Smooth muscle cell (in vitro differentiated cells): ENCODE results near the gene PPM1M. TPM values are rescaled to one million over a fixed set of nuclear protein-coding genes. Genes with fewer than 3 reads are reported as not detected.

Experiments used
- DNase-seq: peaks from one replicate; lab custom pipeline; 2025; ENCODE audit not compliant: unreplicated experiment; lab: John Stamatoyannopoulos, UW
- H2AFZ ChIP-seq: fragments of 200-600 bp; sonication (generic); 2 replicates; pipeline ENCODE4 v1.6.0; 2016; ENCODE audit warnings: antibody characterized with exemption, low read depth, mild to moderate bottlenecking
- H3F3A ChIP-seq: fragments of 200-600 bp; sonication (generic); 2 replicates; pipeline ENCODE4 v1.6.0; 2017; ENCODE audit warnings: antibody characterized with exemption, low read depth
- H3K27ac ChIP-seq: fragments of 200-600 bp; sonication (generic); 2 replicates; pipeline ENCODE4 v1.5.1; 2016; ENCODE audit warnings: low read depth, mild to moderate bottlenecking
- H3K27me3 ChIP-seq: fragments of 200-600 bp; sonication (generic); 2 replicates; pipeline ENCODE4 v1.6.1; 2016; ENCODE audit warnings: low read depth, mild to moderate bottlenecking
- H3K36me3 ChIP-seq: fragments of 200-600 bp; sonication (generic); 2 replicates; pipeline ENCODE4 v1.5.1; 2016; ENCODE audit warnings: low read depth
- H3K4me1 ChIP-seq: fragments of 200-600 bp; sonication (generic); 2 replicates; pipeline ENCODE4 v1.5.1; 2016; ENCODE audit warnings: low read depth
- H3K4me2 ChIP-seq: fragments of 200-600 bp; sonication (generic); 2 replicates; pipeline ENCODE4 v1.6.0; 2016; ENCODE audit warnings: mild to moderate bottlenecking
- H3K4me3 ChIP-seq: fragments of 200-600 bp; sonication (generic); 2 replicates; pipeline ENCODE4 v1.5.1; 2016; ENCODE audit warnings: mild to moderate bottlenecking
- H3K79me2 ChIP-seq: fragments of 200-600 bp; sonication (generic); 2 replicates; pipeline ENCODE4 v1.6.0; 2016; ENCODE audit warnings: low read depth, mild to moderate bottlenecking
- H3K9ac ChIP-seq: fragments of 200-600 bp; sonication (generic); 2 replicates; pipeline ENCODE4 v1.6.0; 2016; ENCODE audit warnings: low read depth
- H3K9me3 ChIP-seq: fragments of 200-600 bp; sonication (generic); replicated peaks from 2 replicates; pipeline ENCODE4 v1.5.1; 2016; ENCODE audit warnings: low read depth
- H4K20me1 ChIP-seq: fragments of 200-600 bp; sonication (generic); 2 replicates; pipeline ENCODE4 v1.6.0; 2016; ENCODE audit warnings: low read depth
- CTCF ChIP-seq: fragments of 200-600 bp; sonication (generic); IDR thresholded peaks from 2 replicates; pipeline ENCODE4 v1.5.1; 2017; ENCODE audit warnings: borderline replicate concordance, mild to moderate bottlenecking, antibody characterized with exemption; ENCODE audit not compliant: insufficient read depth, poor library complexity, severe bottlenecking
- WGBS: methylation state at CpG from one replicate; pipeline ENCODE4 v1.1.7; 2016; ENCODE audit warnings: low lambda C conversion rate; 5-methylcytosine and 5-hydroxymethylcytosine counted together
- polyA plus RNA-seq: library from polyadenylated mRNA; unstranded; fragments of >200 nt; fragmentation: Nextera tagmentation; extraction: Ambion mirVana; gene quantifications from 2 replicates; pipeline ENCODE4 v1.2.1, GENCODE V29; 2016
- total RNA-seq: library from RNA; depleted of rRNA; stranded (reverse); fragments of >200 nt; gene quantifications from 2 replicates; pipeline ENCODE4 v1.2.3, GENCODE V29; 2014

Gene PPM1M
- total and polyA plus RNA-seq, 2 experiments from 2014 or later = 7.0 to 11.0 TPM

DNA sequence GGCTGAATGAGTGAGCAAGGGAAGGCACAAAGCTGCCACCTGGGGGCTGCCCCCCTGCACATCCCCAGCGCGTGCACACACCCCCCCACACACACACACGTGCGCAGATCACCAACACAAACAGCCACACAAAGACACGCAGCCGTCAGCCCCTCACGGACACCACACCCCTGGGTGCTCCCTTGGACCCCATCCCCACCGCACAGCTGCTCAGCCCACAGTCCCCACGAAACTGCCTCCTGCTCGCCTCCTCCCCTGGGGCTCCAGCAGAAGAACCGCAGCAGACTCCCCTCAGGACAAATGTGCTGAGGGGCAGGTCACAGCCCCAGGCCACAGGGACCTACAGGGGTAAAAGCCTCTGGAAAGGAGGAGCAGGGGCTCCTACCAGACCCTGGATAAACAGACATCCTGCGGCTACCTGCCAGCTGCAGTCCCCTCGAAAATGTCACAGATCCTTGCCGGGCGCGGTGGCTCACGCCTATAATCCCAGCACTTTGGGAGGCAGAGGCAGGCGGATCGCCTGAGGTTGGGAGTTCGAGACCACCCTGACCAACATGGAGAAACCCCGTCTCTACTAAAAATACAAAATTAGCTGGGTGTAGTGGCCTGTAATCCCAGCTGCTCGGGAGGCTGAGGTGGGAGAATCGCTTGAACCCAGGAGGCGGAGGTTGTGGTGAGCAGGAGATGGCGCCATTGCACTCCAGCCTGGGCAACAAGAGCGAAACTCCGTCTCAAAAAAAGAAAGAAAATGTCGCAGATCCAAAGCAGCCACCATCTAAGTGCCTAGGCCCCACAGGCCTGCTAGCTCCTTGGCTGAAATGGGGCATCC is 13.1 kb upstream of the PPM1M start:
- Histone ChIP-seq H3K9ac (no peak overlapping the region), H3K36me3 (no peaks in the 10 kb centered on the region), H3K79me2 (peaks cover 40% of the 10 kb centered on the region), H3F3A (no peaks in the 10 kb centered on the region), H4K20me1 (peaks cover 66% of the 10 kb centered on the region), H3K4me2 (no peak overlapping the region), H3K27ac (no peak overlapping the region), H3K4me3 (no peak overlapping the region), H3K27me3 (no peaks in the 10 kb centered on the region), H3K9me3 (no peaks in the 10 kb centered on the region), H2AFZ (no peak overlapping the region), H3K4me1 (no peaks in the 10 kb centered on the region)
- peak; percentile 11 for TF ChIP-seq CTCF
- no peak for DNase-seq
- 95% methylated on average over 28 of the region's 28 CpGs for WGBS

- Histone ChIP-seq H3K36me3 (no peaks in the 10 kb centered on the region), H3K9me3 (no peaks in the 10 kb centered on the region), H3F3A (no peaks in the 10 kb centered on the region), H4K20me1 (peaks cover 66% of the 10 kb centered on the region), H3K9ac (no peak overlapping the region), H3K4me1 (peaks cover 6% of the 10 kb centered on the region), H3K27me3 (no peaks in the 10 kb centered on the region), H3K4me2 (no peak overlapping the region), H3K4me3 (no peak overlapping the region), H2AFZ (no peak overlapping the region), H3K79me2 (peaks cover 43% of the 10 kb centered on the region), H3K27ac (no peak overlapping the region)
- 98% methylated on average over 5 of the region's 5 CpGs for WGBS
- DNase-seq = no peak
- TF ChIP-seq CTCF = no peak
These were observed 12.4 kb upstream of the PPM1M start for GRCh38 chr3:52233108-52233591.

- peaks cover 66% of the 10 kb centered on the region for H4K20me1 ChIP-seq
These were observed 11.6 kb upstream of the PPM1M start for GRCh38 chr3:52233968-52234367.

More at GRCh38 chr3:52233968-52234367, 11.6 kb upstream of the PPM1M start:
- no peaks in the 10 kb centered on the region for H3K9me3 ChIP-seq
- no peak overlapping the region for H3K4me3 ChIP-seq
- no peak overlapping the region for H2AFZ ChIP-seq
- H3K4me1 ChIP-seq = peaks cover 11% of the 10 kb centered on the region
- no peaks in the 10 kb centered on the region for H3F3A ChIP-seq
- 98% methylated on average over 3 of the region's 3 CpGs for WGBS
- no peaks in the 10 kb centered on the region for H3K27me3 ChIP-seq
- no peak for DNase-seq
- no peak for TF ChIP-seq CTCF
- no peak overlapping the region for H3K4me2 ChIP-seq
- no peak overlapping the region for H3K9ac ChIP-seq
- peaks cover 51% of the 10 kb centered on the region for H3K79me2 ChIP-seq
- H3K36me3 ChIP-seq = no peaks in the 10 kb centered on the region
- H3K27ac ChIP-seq = no peak overlapping the region
